HL-60/S4 treated with retinoic acid at 250 ng/mL for 4 days and 3 days (cell line): ENCODE data around the gene PRICKLE2.

Experiments
- in situ Hi-C: fragments of 300-500 bp; cut with MboI; formaldehyde crosslinking; loops from 2 replicates; pipeline ENCODE4 v1.7.0; 2022; ENCODE audit warnings: low sequenced_read_pairs

The PRICKLE2 gene

DNA sequence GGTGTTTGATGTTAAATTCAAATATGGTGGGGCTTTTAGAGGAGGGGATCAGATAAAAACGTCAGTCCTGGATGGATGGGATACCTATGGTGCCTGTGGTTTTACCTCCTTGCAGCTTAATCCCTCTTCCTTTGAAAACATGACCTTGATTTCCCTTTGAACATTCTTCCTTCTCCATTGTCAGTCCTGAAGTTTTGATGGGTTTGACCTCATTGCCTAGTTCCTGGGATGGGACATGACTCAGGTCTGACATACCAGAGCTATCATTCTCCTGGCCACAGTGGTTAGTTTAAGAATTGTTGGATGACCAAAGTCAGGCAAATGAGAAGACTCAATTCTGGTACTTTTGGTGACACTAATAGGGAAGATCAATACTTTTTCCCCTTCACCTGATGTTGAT, 87.2 kb downstream of the PRICKLE2 start:
- in situ Hi-C loops = no loop called here

DNA sequence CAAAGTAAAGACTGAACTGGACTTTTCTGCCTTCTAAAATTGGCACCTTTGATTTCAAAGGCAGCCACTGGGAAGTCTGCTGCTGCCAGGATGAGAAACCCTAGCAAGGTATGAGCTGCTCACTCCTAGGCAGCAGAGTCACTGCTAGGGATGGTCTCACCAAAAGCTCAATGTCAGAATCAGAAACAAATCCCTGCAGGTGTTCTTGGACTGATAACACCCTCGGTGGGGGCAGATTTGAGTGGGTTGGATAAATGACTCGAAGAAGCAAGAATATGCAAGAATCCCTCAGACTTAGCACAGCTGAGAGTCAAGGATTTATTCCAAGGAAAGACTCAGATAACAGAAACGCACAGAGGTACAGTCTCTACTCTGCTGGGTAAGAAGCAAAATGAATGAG, 90.4 kb downstream of the PRICKLE2 start:
- in situ Hi-C loops = no loop called here

DNA sequence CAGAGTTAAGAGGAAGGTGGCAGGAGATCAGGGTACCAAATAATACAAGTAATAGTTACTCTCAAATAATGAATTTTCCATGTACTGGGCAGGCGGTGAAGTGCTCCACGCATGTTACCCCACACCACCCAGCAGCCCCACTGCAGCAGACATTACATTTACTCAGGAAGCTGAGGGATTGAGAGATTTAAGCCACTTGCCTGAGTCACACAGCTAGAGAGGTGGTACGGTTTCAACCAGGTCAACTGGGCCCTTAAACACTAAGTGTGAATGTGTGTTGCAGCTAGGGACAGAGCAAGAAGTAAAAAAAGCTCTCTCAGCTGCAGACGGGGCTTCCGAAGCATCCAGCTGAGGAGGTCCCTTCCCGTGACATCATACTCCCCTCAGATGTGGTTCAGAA, 91.3 kb downstream of the PRICKLE2 start:
- in situ Hi-C loops = no loop called here

DNA sequence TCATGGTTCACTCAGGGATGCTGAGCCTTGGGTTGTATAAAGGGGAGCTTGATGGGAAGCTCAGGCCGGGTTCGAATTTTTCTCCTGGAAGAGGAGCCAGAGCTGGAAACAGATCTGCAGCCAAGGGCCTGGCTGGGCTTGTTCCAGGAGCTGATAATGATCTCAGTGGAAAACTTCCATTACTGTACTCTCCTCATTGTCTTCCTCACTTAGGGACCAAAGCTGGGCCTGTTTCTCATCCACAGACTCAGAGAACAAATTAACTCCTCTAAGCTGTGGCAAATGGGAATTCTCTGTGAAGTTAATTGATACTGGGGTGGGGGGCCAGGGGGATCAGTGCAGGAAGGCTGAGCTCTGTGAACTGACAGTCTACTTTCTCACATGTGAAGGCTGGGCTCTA, 92.0 kb downstream of the PRICKLE2 start:
- in situ Hi-C loops = no loop called here

DNA sequence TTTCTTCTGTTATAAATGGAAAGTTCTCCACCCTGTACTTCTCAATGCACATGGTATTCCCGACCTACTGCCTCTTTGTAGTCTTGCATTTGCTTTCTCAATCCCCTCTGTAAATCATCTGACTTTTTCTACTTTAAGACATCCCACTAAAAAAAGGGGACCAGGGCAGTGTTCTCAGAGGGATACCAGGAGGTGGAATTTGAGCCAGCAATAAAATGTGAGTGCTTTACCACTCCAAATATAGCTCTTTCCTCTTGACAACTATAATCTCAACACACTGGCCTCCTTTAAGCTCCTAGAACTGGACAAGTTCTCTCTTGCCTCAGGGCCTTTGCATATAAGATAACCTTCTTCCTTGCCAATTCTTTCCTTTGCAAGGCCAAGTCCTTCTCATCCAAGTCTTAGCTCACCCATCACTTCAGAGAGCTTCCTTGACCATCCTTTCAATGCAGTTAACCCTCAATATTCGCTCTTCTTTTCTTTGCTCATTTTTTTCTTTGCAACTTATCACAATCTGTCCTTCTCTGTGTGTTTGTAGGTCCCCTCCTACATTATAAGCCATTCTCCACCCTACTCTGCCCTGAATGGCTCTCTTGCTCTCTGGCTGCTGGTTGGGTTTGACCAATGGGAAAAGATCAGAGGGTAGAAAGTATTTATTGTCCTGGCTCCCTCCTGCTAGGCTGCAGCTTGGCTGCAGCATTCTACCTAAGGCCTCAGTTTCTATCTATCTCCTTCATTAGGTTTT, 93.4 kb downstream of the PRICKLE2 start:
- in situ Hi-C loops = no loop called here

DNA sequence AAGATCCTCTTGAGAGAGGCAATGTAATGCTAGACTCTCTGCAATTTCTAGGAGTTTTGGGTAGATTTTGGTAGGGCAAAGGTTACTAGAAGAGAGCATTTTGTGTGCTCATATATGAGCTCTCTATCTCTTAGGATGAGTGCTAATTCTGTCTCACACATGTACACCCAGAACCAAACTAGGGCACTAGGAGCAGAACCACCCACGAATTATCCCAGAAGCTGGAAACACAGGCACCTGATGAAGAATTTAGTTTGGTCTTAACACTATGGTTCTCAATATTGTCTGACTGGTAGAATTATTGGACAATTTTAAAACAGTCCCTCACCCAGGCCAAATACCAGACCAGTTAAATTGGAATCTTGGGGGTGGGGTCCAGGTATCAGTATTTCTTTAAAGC, 94.8 kb downstream of the PRICKLE2 start:
- in situ Hi-C loops = no loop called here

DNA sequence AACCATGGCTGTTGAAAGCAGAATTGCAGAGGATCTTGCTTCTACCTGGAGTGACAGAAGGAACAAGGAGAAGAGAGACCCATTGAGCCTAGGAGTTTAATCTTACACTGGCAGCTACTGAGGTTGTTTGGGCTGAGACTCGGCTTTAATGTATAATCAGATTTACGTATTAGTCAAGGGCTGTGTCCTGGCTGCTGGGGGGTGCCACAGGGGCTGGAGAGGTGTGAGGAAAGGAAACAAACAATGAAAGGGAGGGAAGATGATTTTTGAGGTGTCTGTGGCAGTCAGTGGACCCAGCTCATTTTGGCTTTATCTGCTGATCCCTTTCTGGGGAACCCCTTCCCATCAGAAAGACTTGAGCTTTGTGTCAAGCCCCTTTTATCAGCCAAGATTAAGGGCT, 95.7 kb downstream of the PRICKLE2 start:
- in situ Hi-C loops = no loop called here

DNA sequence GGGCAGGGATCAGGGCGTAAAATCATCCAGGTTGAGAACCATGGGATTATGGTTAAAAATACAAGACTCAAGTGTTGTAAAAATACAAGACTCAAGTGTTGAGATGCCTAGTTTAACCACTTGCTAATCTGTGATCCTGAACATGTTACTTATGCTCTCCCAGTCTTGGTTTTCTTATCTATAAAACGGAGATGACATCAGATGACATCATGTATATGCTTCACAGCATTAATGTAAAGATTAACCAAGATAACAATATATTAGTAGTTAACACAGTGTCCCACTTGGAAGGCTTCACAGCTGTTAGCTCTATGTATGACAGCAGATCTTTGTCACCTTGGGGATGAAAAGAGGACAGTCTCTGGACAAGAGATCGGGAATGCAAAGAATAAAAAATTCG, 96.2 kb downstream of the PRICKLE2 start:
- in situ Hi-C loops = no loop called here

DNA sequence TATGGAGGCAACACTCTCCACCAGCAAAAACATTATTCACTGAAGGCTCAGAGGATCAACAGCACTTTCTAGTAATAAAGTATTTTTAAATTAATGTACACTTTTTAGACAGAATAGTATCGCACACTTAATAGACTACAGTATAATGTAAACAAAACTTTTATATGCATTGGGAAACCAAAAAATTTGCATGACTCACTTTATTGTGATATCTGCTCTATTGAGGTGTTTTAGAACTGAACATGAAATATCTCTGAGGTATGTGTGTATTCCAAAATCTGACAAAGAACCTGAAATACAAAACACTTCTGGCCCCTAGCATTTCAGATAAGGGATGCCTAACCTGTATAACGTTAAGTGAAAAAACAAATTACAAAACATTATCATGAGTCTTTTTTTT, 99.7 kb downstream of the PRICKLE2 start:
- in situ Hi-C loops = no loop called here

DNA sequence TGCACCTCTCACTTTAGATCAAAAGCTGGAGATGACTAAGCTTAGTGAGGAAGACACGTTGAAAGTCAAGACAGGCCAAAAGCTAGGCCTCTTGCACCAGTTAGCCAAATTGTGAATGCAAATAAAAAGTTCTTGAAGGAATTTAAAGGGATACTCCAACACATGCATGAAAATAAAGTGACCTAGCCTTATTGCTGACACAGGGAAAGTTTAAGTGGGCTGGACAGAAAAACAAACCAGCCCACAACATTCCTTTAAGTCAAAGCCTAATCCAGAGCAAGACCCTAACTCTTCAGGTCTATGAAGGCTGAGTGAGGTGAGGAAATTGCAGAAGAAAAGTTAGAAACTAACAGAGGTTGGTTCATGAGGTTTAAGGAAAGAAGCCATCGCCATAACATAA, 101.3 kb downstream of the PRICKLE2 start:
- in situ Hi-C loops = no loop called here

DNA sequence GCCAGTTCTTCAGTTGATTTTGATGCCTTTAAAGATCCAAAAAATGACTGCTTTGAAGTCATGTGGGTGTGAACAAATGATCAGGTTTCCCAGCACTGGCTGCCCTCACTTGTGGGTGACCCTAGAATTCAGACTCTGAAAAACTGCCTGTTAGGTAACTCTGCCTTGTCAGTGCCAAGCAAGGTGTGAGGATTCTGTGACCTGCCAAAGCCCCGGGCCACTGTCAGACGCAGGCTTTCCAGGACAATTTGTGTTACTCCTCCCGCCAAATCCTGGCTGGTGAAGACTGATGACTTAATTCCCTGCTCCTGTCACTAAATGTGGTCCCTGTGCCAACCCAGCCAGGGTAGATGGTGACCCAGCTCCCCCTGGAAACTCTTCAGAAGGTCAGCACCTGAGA, 102.8 kb downstream of the PRICKLE2 start:
- in situ Hi-C loops = no loop called here

DNA sequence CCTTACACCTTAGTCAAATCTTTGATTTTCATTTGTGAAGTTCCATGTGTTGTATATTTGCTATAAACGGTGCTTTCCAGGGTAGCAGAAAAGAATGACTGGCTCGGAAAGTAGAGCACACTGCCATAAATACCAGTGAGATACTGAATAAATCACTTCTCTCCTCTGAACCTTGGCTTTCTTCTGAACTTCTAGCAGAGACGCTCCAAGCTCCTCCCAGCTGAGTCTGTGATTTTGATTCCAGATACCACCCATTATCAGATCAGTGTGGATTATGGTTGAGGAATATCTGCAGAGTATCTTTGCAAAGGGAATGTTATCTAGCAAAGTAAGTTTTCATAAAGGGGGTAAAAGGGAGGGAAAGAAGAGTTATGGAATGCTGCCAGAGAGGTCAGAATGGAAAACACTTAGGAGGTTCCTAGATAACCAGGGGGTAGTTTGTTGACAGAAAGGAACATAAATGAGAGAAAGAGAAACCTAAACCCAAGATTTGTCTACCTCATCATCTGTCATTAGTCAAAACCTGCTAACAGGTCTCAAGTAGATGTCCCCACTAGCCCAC, 103.4 kb downstream of the PRICKLE2 start:
- in situ Hi-C loops = no loop called here

DNA sequence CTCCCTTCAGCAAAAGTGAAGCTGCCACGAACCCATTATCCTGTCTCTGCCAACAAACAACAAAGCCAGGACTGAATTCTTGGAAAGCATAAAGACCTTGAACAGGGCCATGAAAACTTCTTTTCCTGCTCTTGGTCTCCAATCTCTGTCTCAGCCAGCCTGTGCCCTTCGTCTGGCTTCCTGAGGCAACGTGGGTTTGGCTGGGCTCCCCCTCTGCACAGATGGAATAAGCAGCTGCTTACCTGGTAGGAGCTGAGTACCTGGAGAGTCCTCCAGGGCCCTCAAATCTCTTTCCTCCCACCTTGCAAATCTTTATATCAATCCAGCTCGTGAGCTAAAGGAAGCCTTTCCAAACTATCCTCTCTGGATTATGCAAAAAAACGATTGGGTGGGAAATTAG, 104.4 kb downstream of the PRICKLE2 start:
- in situ Hi-C loops = no loop called here

DNA sequence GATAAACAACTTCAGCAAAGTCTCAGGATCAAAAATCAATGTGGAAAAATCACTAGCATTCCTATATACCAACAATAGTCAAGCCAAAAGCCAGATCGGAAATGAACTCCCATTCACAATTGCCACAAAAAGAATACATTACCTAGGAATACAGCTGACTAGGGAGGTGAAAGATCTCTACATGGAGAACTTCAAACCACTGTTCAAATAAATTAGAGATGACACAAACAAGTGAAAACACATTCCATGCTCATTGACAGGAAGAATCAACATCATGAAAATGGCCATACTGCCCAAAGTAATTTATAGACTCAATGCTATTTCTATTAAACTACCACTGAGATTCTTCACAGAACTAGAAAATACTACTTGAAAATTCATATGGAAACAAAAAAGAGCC, 107.8 kb downstream of the PRICKLE2 start:
- in situ Hi-C loops = no loop called here

DNA sequence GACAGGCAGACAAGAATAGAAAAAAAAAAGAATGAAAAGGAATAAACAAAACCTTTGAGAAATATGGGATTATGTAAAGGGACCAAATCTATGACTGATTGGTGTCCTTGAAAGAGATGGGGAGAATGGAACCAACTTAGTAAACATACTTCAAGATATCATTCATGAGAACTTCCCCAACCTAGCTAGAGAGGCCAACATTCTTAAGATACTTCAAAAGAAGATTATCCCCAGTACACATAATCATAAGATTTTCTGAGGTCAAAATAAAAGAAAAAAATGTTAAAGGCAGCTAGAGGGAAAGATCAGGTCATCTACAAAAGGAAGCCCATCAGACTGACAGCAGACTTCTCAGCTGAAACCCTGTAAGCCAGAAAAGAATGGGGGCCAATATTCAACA, 110.6 kb downstream of the PRICKLE2 start:
- in situ Hi-C loops = no loop called here

DNA sequence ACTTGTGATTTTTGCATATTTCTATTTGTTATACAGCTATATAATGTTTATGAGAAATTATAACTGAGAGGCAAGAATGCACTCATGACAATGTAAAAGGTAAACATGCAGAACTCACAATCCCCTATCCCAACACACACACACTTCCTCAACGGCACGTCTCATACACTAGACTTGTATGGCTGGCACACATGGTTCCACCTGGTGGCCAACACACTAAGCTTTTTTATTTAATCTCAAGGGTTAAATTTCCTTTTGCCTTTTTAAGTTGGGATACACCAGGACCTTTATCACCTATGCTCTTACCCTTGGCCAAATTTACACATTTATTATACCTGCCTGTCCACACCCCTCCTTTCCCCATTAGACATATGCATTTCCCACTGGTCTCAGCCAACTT, 113.4 kb downstream of the PRICKLE2 start:
- in situ Hi-C loops = no loop called here

DNA sequence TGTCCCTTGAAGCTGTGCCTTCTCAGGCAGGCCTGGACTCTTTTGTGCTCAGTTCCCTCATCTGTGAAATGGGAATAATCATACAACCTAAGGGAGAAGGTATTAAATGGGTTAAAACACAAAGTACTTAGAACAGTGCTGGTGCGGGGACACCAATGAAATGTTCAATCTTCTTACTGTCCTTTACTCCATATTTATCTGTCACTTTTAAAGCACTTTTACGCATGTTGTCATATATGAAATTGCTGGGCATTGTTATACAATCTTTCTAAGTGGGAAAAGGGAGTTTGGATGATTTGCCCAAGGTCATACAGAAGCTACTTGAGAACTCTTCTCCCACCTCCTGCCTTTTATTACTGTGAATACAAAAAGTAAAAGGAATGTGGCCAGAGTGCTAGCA, 114.2 kb downstream of the PRICKLE2 start:
- in situ Hi-C loops = no loop called here

DNA sequence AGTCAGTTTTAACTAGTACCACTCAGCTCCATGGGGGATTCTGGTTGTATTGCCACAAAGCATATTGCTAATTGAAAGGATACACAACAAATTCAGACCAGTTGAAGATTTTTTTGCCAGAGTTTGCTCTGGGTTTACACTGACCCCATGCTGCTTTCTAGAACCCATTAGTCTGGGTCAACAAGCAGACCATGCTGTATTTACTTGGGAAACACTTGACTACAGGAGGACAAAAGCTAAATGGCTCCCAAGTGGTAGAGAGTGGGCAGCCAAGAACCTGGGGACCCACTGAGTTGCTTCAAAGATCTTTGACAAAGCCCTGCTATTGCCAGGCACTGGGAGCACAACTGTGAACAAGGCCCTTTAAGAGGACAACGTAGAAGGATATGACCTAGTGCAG, 115.2 kb downstream of the PRICKLE2 start:
- in situ Hi-C loops = no loop called here

DNA sequence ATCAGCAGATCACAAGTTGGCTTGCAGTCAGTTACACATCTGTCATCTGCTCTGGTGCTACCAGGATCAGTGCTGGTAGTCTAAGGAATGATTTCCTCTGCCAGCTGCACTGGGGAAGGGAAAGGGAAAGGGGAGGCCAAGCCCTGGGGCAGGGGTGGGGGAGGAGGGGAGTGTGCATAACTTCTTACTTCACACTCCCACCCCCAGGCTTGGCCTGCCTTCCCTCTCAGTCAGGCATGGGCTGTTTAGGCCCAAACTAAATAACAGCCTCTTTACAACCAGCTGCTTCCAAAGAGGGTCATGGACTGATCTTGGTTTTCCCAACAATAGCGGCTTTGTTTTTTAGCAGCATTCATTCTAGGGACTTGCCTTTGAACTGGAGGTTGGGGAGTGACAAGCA, 115.8 kb downstream of the PRICKLE2 start:
- in situ Hi-C loops = no loop called here

DNA sequence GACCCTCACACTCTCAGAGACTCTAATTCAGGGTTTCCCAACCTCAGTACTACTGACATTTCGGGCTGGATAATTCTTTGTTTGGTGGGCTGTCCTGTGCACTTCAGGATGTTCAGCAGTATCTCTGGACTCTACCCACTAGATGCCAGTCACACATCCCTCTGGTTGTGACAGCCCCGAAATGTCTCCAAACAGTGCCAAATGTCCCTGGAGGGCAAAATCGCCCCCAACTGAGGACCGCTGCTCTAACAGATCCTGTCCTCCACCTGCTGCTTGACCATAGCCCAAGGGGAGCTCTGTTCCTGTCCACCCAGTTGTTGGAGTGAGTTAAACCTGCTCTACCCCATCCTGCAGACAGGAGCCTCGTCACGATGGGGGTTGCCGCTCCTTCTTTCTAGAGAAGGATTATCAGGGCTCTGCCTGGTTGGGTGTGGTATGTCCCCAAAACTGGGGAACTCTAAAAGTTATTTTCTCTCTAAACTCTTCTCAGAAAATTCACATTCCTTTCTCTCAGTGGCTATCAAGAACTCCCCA, 116.4 kb downstream of the PRICKLE2 start:
- in situ Hi-C loops = no loop called here

DNA sequence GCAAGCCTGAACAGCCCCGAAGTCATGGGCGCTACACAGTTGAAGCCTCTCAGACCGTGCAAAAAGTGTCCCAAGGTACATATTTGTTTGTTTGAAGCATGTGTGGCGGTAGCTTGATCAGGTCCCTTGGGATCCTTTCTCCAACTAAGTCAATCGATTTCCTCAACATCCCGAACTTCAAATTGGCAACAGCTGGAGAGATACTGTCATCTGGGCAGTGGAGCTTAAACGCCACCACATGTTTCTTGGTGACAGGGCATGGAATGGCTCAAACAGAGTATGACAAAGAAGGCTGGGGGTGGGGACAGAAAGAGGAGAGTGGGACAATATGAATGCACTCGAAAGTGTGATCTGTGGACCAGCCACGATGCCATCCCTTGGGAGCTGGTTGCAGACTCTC, 117.0 kb downstream of the PRICKLE2 start:
- in situ Hi-C loops = no loop called here

DNA sequence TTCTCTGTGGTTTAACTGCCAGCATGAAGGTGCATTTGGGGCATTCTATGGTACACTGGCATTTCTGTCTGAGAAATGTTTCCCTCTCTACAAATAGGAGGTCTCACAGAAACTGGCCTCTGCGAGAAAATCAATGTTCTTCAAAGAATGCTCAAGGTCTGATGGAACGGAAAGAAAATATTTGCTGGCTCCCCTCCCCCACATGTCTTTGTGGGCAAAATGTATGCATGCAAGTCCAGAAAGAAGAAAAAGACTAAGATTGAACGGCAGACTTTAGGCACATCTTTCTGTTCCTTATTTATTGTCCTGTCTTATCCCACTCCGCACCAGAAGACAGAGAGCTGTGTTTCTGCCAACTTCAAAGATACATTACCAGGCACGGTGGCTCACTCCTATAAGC, 118.1 kb downstream of the PRICKLE2 start:
- in situ Hi-C loops = no loop called here

DNA sequence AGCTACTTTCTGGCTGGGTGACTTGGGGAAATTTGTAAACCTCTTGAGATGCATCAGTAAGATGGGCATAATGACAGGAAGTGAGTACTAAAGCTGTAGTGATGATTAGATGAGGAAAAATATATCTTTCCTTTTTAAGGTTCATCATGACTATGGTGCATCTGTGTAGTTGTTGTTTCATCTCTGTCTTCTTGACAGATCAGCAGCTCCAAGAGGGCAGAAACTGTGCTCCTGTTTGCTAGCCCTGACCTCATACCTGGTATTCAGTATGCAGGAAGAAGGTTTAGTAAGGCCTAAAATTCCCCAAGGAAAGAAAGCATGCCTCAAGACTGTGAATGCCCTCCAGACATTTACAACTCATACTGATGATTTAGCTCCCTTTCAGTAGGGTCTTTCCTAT, 119.5 kb downstream of the PRICKLE2 start:
- in situ Hi-C loops = no loop called here
